Measurements from ENCODE around the gene ATP6V0C. TPM values are rescaled to one million over a fixed set of nuclear protein-coding genes. Genes with fewer than 3 reads are reported as not detected.

Gene ATP6V0C
- total RNA-seq, 5 donors from 2014 or later (not counting 1 experiment from before 2014, with no cell fraction given): 122 to 161 (median 128) TPM

DNA sequence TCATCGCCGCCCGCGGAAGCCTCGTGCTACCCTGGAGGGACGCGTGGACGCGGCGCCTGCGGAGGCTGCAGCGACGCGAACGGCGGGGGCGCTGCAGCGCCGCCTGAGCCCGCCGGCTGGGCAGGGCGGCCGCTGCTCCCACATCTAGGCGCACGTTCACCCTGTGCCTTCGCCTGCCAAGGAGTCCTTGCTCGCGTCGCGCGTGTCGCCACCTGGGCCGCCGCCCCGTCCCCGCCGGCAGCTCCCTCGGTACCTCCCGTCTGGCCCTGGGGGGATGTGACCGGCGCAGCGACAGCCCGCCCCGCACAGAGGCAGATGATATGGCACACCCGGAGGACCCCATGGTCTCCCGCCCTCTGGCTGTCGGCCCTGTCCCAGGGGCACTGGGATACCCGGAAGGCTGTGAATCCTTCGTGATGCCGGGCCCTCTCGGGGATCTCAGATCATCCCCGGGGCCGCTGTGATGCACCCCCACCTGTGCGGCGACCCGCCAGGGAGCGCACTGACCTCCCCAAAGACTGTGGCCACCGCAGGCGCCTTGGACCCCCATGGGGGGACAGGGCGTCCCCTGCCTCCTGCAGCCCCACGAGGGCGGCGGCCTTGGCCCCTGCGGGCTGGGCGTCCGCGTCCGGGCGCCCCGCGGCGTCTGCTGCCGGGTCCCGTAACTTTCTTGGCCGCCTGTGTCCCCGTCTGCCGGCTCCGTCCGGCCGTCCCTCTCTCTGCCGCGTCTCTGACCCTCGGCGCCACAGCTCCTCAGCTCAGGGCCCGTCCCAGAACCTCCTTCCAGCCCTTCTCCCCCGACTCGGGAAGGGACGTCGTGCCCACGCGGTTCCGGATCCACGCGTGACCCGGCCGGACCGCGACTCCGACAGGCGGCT lies 39.5 kb upstream of the ATP6V0C start:
- H3K9me3 Mint-ChIP-seq: no peaks in the 10 kb centered on the region
- Histone ChIP-seq H3K27ac (ENCODE audit: low read length) (no peak overlapping the region), H3K36me3 (ENCODE audit: control insufficient read depth in 2 of 2, extremely low read depth in 1 of 2, insufficient read depth in 1 of 2, low read length in 1 of 2) (no peaks in the 10 kb centered on the region), H3K27me3 (replicated peaks in 1 of 2; ENCODE audit: control insufficient read depth in 2 of 2, extremely low read depth in 1 of 2, insufficient read depth in 2 of 2, low read length in 1 of 2) (peaks cover 3 to 39% of the 10 kb centered on the region in 2 experiments), H3K4me3 (ENCODE audit: control insufficient read depth in 1 of 2, extremely low read depth in 1 of 2, low read length in 1 of 2) (peak overlapping the region; percentile 55 to 71), H3K4me1 (ENCODE audit: control insufficient read depth in 1 of 2, extremely low read depth in 1 of 2, insufficient read depth in 2 of 2, low read length in 2 of 2) (peaks cover 0 to 43% of the 10 kb centered on the region in 2 experiments), H3K9me3 (no peaks in the 10 kb centered on the region)
- ChIA-PET POLR2A (no interaction called here), CTCF (no interaction called here)
- no peak overlapping the region for H3K27ac Mint-ChIP-seq
- WGBS (ENCODE audit: insufficient coverage): under 1% methylated on average over 100 of the region's 100 CpGs
- DNase-seq (peak; percentile 17 to 82 (median 54)), ATAC-seq (replicated peaks in 1 of 4) (peak; percentile 74 to 81 (median 78))
- H3K36me3 Mint-ChIP-seq: no peaks in the 10 kb centered on the region
- H3K27me3 Mint-ChIP-seq: peaks cover 10 to 28% of the 10 kb centered on the region in 2 donors
- H3K4me1 Mint-ChIP-seq: peaks cover 21 to 27% (median 24%) of the 10 kb centered on the region in 3 donors
- H3K4me3 Mint-ChIP-seq: peak overlapping the region; percentile 64 to 76 (median 72)

DNA sequence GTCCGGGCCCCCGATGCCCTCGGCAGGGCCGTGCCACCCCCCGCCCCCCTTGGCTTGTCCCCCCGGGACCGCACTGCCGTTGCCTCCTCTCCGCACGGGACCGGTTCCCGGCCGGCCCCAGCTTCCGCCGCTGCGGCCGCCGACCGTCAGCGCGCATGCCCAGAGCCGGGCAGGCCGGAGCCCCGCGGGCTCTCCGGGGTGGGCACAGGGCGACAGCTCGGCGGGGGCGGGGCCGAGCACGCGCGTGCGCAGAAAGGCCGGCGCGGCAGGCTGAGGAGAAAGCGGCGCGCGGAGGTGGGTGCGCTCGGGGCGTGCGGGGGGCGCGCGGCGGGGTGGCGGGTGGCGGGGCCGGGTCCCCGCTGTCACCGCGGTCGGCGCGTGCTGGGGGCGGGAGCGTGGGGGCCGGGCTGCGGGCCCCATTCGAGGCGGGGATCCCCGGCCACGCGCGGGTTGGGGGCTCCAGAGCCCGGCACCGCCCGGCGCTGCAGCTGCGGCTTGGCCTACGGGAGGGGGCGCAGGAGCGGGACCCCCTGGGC lies 38.8 kb upstream of the ATP6V0C start, which contains the start of gene TBC1D24:
TSS of gene TBC1D24 (plus strand) at position 251 of the 536 bp plus-strand sequence. CDS start 21,022 bp downstream, outside the sequence.
- H3K9me3 ChIP-seq: no peaks in the 10 kb centered on the region
- no peaks in the 10 kb centered on the region for H3K36me3 Mint-ChIP-seq
- ChIA-PET POLR2A (no interaction called here), CTCF (no interaction called here)
- H3K4me3 ChIP-seq (ENCODE audit: control insufficient read depth in 1 of 2, extremely low read depth in 1 of 2, low read length in 1 of 2): peak within 1 kb of the TSS; percentile 55 to 71
- peaks cover 20 to 22% (median 21%) of the 10 kb centered on the region in 3 donors for H3K4me1 Mint-ChIP-seq
- peaks cover 0 to 40% of the 10 kb centered on the region in 2 experiments for H3K4me1 ChIP-seq (ENCODE audit: control insufficient read depth in 1 of 2, extremely low read depth in 1 of 2, insufficient read depth in 2 of 2, low read length in 2 of 2)
- peaks cover 6 to 21% of the 10 kb centered on the region in 2 donors for H3K27me3 Mint-ChIP-seq
- WGBS (ENCODE audit: insufficient coverage): under 1% methylated on average over 74 of the region's 77 CpGs
- peak within 1 kb of the TSS; percentile 64 to 76 (median 72) for H3K4me3 Mint-ChIP-seq
- H3K36me3 ChIP-seq (ENCODE audit: control insufficient read depth in 2 of 2, extremely low read depth in 1 of 2, insufficient read depth in 1 of 2, low read length in 1 of 2): no peaks in the 10 kb centered on the region
- H3K27ac Mint-ChIP-seq: no peak within 1 kb of the TSS
- ATAC-seq (replicated peaks in 1 of 4) (peak; percentile 68 to 73 (median 71)), DNase-seq (peak; percentile 15 to 87 (median 59))
- peaks cover 3 to 32% of the 10 kb centered on the region in 2 experiments for H3K27me3 ChIP-seq (replicated peaks in 1 of 2; ENCODE audit: control insufficient read depth in 2 of 2, extremely low read depth in 1 of 2, insufficient read depth in 2 of 2, low read length in 1 of 2)
- H3K27ac ChIP-seq (ENCODE audit: low read length): no peak within 1 kb of the TSS
- H3K9me3 Mint-ChIP-seq: no peaks in the 10 kb centered on the region

DNA sequence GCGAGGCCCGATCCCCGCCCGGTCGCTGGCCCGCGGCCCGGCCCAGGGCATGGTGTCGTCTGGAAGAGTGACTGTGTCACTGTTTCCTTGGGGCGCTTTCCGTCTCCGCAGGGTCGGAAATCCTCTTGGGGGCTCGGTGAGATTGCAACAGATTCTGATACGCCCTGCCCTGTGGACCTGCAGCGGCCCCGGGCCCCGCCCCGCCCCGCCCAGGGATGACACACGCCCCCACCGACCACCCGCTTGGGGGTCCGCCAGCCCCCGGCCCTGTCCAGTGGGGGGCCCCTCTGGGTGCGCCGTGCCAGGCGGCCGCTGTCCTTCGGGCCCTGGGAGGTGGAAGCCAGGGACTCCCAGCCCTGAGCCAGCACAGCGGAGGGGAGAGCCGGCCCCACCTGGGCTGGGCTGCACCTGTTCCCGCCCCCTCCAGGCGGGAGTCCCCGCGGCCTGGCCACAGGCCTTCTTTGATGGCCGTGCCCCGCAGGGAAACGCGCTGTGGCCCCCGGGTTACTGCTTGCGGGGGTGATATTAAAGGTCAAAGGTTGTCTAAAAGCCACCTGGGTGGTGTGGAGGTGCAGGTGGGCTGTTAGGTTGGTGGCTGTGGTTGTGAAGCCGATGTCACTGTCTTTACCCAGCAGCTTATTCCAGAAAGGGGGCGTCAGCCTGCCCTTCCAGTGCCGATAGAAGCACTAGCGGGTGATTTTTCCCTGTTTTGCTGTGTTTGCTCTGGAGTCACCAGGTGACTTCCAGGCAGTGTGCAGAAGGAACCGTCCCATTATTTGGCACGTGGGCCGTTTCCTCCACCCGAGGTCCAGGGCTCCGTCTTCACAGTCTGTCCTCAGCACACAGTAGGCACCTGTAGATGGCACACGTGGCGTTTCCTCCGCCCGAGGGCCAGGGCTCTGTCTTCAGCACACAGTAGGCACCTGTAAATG lies 38.1 kb upstream of the ATP6V0C start:
- POLR2A ChIA-PET: no interaction called here
- Histone ChIP-seq H3K9me3 (no peaks in the 10 kb centered on the region), H3K4me1 (ENCODE audit: control insufficient read depth in 1 of 2, extremely low read depth in 1 of 2, insufficient read depth in 2 of 2, low read length in 2 of 2) (peaks cover 0 to 37% of the 10 kb centered on the region in 2 experiments), H3K27ac (ENCODE audit: low read length) (no peak overlapping the region), H3K27me3 (replicated peaks in 1 of 2; ENCODE audit: control insufficient read depth in 2 of 2, extremely low read depth in 1 of 2, insufficient read depth in 2 of 2, low read length in 1 of 2) (peaks cover under 1 to 24% of the 10 kb centered on the region in 2 experiments), H3K4me3 (ENCODE audit: control insufficient read depth in 1 of 2, extremely low read depth in 1 of 2, low read length in 1 of 2) (peak overlapping the region; percentile 37 to 44), H3K36me3 (ENCODE audit: control insufficient read depth in 2 of 2, extremely low read depth in 1 of 2, insufficient read depth in 1 of 2, low read length in 1 of 2) (no peaks in the 10 kb centered on the region)
- DNase-seq (peak in 8 of 35 experiments; percentile 13 to 46 (median 28)), ATAC-seq (replicated peaks in 1 of 4) (peak; percentile 28 to 50 (median 35))
- CTCF ChIA-PET: no interaction called here
- Mint-ChIP-seq H3K36me3 (no peaks in the 10 kb centered on the region), H3K9me3 (no peaks in the 10 kb centered on the region), H3K4me3 (peak overlapping the region; percentile 63 to 73 (median 64)), H3K4me1 (peaks cover 18 to 21% (median 18%) of the 10 kb centered on the region in 3 donors), H3K27ac (no peak overlapping the region), H3K27me3 (peaks cover 0 to 13% of the 10 kb centered on the region in 2 donors)
- WGBS (ENCODE audit: insufficient coverage): 21% methylated on average over 47 of the region's 55 CpGs

DNA sequence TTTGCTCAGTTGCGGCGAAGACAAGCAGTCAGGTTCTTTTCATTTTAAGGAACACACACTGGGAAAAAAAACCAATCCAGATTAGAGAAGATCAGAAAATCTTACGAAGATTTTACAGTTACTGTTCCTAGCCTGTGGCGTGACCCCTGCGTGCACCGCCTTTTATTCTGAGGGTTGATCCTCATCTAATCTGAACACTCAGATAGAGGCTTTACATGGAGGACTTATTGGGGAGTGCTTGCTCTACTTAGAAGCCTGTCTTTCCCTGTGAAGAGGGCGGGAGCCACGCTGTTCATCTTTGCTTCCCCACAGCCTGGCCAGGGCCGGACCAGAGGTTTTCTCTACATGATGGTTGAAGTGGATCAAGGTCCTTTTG lies 37.4 kb upstream of the ATP6V0C start:
- ATAC-seq (replicated peaks in 1 of 4) (no peak), DNase-seq (no peak)
- Mint-ChIP-seq H3K27me3 (peaks cover 0 to 13% of the 10 kb centered on the region in 2 donors), H3K36me3 (no peaks in the 10 kb centered on the region), H3K4me1 (peaks cover 18 to 21% (median 18%) of the 10 kb centered on the region in 3 donors), H3K9me3 (no peaks in the 10 kb centered on the region), H3K27ac (no peak overlapping the region), H3K4me3 (peak overlapping the region; percentile 54 to 73 (median 64))
- H3K27me3 ChIP-seq (replicated peaks in 1 of 2; ENCODE audit: control insufficient read depth in 2 of 2, extremely low read depth in 1 of 2, insufficient read depth in 2 of 2, low read length in 1 of 2): peaks cover 0 to 20% of the 10 kb centered on the region in 2 experiments
- H3K4me1 ChIP-seq (ENCODE audit: control insufficient read depth in 1 of 2, extremely low read depth in 1 of 2, insufficient read depth in 2 of 2, low read length in 2 of 2): peaks cover 0 to 32% of the 10 kb centered on the region in 2 experiments
- H3K4me3 ChIP-seq (ENCODE audit: control insufficient read depth in 1 of 2, extremely low read depth in 1 of 2, low read length in 1 of 2): no peak overlapping the region
- H3K36me3 ChIP-seq (ENCODE audit: control insufficient read depth in 2 of 2, extremely low read depth in 1 of 2, insufficient read depth in 1 of 2, low read length in 1 of 2): no peaks in the 10 kb centered on the region
- CTCF ChIA-PET: no interaction called here
- no peak overlapping the region for H3K27ac ChIP-seq (ENCODE audit: low read length)
- no peaks in the 10 kb centered on the region for H3K9me3 ChIP-seq
- POLR2A ChIA-PET: no interaction called here
- WGBS (ENCODE audit: insufficient coverage): 100% methylated on average over 4 of the region's 9 CpGs

DNA sequence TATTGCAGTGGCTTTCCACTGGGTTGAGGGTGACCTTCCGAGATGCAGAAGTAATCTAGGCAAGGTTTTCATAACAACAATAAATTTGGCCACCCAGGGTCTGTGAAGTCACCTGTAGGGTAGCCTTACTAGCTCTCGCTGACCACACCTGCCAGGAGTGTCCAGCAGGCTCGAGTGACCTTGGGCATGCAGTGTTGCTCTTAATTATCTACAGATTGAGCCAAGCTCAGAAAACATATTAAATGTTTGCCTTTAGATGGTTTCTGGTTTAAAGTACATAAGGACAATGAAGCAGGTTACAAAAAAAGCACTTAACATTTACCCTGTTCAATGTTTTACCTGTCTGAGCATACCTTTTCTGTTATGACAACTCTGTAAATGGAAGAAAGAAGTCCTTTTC lies 37.0 kb upstream of the ATP6V0C start:
- DNase-seq: no peak
- no CpG with 5 or more reads among the region's 3 CpGs for WGBS (ENCODE audit: insufficient coverage)
- Mint-ChIP-seq H3K36me3 (no peaks in the 10 kb centered on the region), H3K27ac (no peak overlapping the region), H3K4me1 (peaks cover 18 to 21% (median 18%) of the 10 kb centered on the region in 3 donors), H3K4me3 (peak overlapping the region; percentile 54 to 73 (median 64)), H3K9me3 (no peaks in the 10 kb centered on the region), H3K27me3 (peaks cover 0 to 13% of the 10 kb centered on the region in 2 donors)
- ChIA-PET CTCF (no interaction called here), POLR2A (no interaction called here)
- no peak overlapping the region for H3K4me3 ChIP-seq (ENCODE audit: control insufficient read depth in 1 of 2, extremely low read depth in 1 of 2, low read length in 1 of 2)
- ATAC-seq (replicated peaks in 1 of 4): no peak
- no peak overlapping the region for H3K27ac ChIP-seq (ENCODE audit: low read length)
- peaks cover 0 to 30% of the 10 kb centered on the region in 2 experiments for H3K4me1 ChIP-seq (ENCODE audit: control insufficient read depth in 1 of 2, extremely low read depth in 1 of 2, insufficient read depth in 2 of 2, low read length in 2 of 2)
- no peaks in the 10 kb centered on the region for H3K9me3 ChIP-seq
- peaks cover 0 to 20% of the 10 kb centered on the region in 2 experiments for H3K27me3 ChIP-seq (replicated peaks in 1 of 2; ENCODE audit: control insufficient read depth in 2 of 2, extremely low read depth in 1 of 2, insufficient read depth in 2 of 2, low read length in 1 of 2)
- no peaks in the 10 kb centered on the region for H3K36me3 ChIP-seq (ENCODE audit: control insufficient read depth in 2 of 2, extremely low read depth in 1 of 2, insufficient read depth in 1 of 2, low read length in 1 of 2)

All from T-cell (primary cell).